GM08714 (cell line): Measurements from ENCODE around the gene ANKRD33.

Source experiments
- H3K4me3 ChIP-seq: fragments of 200-500 bp; sonication (Bioruptor generic); 2 replicates; pipeline ENCODE4 v1.5.1; 2014; ENCODE audit warnings: mild to moderate bottlenecking, low read length, inconsistent platforms
- ZNF274 ChIP-seq: IDR thresholded peaks from 2 replicates; pipeline ENCODE4 v1.6.1; 2012; ENCODE audit warnings: mild to moderate bottlenecking, low read depth, low read length

Gene ANKRD33, protein sequence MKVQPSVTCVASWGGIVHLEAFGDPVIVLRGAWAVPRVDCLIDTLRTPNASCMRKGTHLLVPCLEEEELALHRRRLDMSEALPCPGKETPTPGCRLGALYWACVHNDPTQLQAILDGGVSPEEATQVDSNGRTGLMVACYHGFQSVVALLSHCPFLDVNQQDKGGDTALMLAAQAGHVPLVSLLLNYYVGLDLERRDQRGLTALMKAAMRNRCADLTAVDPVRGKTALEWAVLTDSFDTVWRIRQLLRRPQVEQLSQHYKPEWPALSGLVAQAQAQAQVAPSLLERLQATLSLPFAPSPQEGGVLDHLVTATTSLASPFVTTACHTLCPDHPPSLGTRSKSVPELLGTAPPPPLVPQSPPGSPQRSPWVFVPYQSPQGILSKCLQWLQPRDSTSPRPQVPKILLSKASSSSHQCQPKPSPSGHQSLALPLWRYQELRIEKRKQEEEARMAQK

DNA sequence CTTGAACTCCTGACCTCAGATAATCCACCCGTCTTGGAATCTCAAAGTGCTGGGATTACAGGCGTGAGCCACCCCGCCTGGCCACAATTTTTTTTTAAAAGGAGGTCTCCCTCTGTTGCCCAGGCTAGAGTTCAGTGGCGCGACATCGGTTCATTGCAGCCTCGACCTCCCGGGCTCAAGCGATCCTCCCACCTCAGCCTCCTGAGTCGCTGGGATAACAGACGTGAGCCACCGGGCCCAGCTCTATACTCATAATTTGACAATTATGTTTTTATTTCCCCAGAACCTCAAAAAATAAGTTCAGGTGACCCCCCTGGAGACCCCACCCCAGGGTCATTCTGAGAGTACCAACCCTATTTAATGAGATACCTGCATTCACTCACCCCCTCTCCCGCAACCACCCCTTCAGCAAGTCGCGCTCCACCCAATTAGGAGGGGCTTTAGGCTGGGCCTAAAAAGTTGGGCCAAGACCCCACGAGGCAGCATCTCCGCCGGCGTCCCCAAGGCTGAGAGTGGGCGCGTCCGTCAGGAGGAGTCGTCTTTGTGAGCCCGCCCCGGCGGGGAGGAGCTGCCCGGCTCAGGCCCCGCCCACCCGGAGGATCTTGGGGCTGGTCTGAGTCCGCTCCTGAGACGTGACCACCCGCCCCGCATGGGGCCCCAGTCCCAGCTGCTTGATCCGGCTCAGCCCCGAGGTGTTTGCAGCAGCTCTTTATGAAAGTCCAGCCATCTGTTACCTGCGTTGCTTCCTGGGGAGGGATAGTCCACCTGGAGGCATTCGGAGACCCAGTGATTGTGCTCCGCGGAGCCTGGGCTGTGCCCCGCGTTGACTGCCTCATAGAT, at the start of gene ANKRD33:
TSS of gene ANKRD33 (plus strand) at position 628 of the 840 bp plus-strand sequence. CDS start at position 712, 84 bp downstream.
- TF ChIP-seq ZNF274, result no peak
- H3K4me3 ChIP-seq, result no peak within 1 kb of the TSS

DNA sequence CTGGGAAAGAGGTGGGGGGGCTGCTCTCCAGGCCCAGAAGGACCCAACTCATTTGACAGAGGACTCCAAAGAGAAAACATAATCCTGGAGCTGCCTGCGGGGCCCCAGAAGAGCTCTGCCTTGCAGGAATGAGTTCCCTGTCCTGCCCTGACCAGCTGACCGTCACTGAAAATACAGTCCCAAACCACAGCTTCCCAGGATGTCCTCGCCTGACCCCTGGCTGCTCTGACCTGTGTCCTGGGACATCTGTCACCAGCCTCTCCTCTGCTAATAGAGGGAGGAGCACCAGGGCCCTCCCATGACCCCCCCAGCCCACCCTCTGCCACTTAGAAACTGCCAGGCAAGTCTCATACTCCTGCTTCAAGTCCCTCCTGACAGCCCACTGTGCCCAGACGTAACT, 49.1 kb upstream of the ANKRD33 start:
- TF ChIP-seq ZNF274, result no peak
- H3K4me3 ChIP-seq, result no peak overlapping the region

DNA sequence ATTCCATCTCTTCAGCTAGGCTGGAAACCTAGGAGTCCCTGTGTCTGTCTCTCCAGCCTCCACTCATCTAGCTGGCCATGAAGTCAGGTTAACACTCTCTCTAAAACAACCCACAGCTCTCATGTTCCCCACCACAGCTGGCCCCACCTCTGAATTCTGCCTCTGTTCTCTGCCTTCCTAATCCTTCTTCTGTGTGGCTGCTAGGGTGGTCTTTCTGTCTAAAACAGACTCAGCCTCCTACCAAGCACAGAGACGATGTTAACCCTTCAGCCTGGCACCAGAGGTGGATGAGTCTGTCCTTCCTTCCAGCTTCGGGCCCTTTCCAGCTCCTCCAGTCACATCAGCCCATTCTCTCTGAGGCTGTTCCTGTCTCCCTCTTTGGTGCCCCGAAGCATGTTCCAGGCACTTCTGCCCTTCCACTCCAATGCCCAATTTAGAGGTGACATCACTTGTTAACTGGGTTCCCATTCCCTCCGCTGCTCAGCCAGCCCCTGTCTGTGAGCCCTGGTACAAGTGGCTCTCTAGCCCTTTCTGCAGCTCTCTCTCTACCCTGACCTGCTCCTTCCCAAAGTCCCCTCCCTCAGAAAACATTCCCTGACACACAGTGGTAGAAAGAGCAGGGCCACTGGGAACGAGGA, 48.5 kb upstream of the ANKRD33 start:
- no peak overlapping the region for H3K4me3 ChIP-seq
- TF ChIP-seq ZNF274, result no peak

DNA sequence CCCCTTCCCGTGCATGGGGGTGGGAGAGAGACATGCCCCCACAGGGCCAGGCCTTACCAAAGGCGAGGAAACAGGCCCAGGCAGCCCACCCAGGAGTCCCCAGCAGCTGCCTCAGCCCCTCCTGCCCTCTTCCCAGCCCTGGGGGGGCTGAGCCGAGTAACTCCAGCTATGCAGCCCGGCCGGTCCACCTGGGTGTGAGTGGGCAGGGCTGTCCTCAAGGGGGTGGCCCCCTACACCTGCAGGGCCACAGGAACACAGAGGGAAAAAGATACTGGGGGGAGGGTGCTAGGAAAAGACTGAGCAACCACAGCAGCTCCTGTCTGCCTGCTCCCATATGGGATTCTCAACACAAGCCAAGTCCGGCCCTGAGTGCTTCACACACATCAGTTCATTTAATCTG, 46.9 kb upstream of the ANKRD33 start:
- no peak for TF ChIP-seq ZNF274
- H3K4me3 ChIP-seq, result no peak overlapping the region

DNA sequence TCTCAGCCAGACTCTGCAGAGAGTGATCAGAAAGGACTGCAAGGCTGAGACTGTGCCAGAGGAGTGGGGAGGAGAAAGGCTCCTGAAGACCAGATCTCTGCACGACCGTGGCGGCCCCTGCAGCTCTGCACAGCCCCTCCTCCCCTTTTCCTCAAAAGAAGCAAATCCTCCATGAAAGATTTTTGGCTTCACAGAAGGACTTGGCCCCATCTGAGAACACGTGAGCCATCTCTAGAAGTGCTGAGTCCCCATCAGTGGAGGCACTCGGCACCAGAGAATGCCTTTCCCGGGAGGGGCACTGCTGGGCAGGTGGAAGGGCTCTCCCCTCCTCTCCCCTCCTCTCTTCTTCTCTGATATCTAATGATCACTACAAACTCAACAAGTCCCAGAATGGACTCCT, 46.2 kb upstream of the ANKRD33 start:
- H3K4me3 ChIP-seq, result no peak overlapping the region
- TF ChIP-seq ZNF274, result no peak

DNA sequence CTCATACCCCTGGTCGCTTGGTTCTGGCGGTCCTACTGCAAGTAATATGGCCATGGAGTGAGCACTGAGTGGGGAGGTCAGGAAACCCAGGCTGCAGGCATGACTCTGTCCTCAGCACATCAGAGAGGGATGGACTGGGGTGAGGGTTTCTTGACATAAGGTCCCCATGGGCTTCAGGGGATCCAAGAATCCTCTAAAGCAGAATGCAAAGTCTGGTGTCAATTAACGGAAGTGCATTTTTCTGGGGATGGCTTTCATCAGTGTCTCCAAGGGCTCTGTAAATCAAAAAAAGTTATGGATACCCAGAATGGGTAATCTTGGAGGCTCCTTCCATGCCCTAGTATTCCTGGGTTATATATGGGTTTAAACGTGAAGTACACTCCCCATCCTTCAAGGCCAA, 43.0 kb upstream of the ANKRD33 start:
- no peak overlapping the region for H3K4me3 ChIP-seq
- no peak for TF ChIP-seq ZNF274

DNA sequence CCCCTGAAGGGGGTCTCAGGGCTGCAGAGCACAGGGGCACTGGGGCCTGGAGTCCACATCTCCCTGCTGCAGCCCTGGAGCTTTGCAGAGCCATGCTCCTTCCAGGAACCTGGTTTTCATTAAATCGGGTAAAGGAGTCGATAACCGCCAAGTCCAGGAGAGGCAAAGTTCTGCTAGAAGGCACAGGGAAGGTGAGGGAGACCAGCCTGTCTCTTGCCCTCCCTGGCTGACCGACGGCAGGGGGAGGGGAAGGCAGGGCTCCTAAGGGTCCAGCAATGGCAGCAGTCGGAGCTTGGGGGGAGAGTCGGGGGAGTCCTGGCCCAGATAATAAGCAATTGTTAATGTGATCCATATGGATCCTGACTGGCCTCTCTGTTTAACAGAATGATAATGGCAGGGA, 42.4 kb upstream of the ANKRD33 start:
- no peak for TF ChIP-seq ZNF274
- no peak overlapping the region for H3K4me3 ChIP-seq

DNA sequence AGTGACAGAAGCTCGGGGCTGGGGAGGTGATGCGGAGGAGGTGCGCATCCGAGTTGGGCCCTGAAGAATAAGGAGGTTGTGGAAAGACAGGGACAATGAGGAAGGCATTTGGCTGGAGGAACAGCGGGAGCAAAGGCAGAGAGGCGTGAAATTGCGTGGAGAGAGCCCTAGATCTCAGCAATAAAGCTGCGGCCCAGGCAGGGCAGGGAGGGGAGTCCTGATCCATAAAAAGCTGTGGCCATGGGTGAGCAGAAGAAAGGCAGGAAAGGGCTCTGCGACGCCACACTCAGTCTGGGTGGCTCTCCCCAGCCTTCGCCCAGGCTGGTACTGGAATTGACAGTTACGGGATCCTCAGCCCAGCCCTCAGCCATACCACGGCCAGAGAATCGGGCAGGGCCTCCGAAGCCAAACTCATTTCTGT, 41.6 kb upstream of the ANKRD33 start:
- no peak for TF ChIP-seq ZNF274
- no peak overlapping the region for H3K4me3 ChIP-seq

DNA sequence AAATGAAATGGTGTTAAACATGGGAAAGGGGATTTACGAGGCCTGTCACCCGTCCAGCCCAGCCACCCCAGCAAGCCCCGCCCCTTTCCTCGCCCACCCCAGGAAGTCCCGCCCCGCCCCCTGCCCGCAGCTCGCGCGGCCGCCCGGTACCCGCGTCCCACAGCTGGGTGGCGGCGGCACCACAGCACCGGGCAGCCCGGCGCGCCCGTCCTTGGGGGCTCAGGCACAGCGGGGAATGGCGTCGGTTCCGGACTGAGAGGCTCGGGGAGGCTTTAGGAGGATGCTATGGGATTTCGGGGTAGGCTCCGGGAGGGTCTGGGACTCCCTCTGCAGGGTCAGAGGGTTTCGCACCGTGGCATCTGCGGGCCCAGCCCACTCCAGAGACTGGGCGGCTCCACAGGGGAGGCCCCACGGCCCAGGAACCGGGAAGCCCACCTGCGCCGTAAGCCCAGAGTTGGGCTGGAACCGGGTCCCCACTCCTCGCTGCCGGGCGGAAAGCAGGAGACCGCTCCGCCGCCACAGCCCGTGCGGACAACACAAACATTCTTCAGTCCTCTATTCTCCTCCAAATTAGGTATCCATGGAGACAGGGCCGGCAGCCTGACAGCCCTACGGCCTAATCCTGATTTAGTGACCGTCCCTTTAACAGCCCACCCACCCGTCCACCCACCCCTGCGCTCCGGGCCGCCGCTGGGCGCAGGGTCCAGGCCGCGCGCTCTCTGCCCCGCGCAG, 40.8 kb upstream of the ANKRD33 start:
- no peak for TF ChIP-seq ZNF274
- no peak overlapping the region for H3K4me3 ChIP-seq

DNA sequence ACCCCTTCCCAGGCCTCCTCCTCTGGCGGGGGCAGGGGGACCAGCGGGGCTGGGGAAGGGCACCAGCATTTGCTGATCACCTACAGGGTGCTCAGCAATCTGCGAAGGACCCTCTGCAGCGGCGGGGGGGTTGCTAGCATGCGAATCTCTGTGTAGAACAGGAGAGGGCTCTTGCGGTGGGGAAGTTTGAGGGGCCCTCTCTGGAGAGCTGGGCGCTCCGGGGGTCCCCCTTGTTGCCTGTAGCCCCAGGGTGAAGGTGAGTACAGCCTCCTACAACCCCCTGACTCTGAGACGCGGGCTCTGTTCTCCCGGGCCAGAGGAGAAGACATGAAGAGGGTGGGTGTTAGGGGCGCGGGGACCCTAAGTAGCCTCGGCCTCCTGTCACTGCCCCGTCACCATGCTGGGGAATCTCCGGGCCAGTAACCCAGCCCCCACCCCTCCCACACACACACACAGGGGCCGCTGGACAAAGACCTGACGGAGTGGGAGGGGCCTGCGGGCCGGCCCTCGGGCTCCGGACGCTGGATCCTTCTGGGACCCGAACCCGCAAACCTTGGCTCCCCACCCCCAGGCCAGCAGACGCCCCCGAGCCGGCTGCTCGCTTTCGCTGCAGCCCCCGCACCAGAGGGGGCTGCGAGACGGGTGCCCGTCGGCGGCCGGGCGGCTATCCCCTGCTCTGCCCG, 40.1 kb upstream of the ANKRD33 start:
- no peak overlapping the region for H3K4me3 ChIP-seq

DNA sequence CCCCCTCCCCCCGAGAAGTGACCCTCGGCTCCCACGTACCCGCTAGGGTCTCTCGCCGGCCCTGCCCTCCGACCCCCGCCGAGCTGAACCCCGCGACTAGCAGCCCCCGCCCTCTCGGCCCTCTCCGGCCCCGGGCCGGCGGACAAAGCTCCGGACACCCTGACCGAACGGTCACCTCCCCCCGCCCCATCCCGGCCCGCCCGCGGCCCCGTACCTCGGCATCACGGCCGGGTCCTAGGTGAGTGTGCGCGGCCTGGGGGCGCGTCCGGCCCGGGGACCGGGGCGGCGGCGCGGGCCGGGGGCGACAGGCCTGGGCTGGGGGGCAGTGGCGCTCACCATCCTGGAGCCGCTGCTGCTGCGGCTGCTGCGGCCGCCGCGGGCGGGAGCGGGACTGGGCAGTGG, 39.6 kb upstream of the ANKRD33 start, which contains the start of gene FIGNL2:
TSS of gene FIGNL2 (minus strand) at position 393 of the 402 bp plus-strand sequence. CDS start 26,305 bp downstream, outside the sequence.
- H3K4me3 ChIP-seq, result no peak within 1 kb of the TSS
- no peak for TF ChIP-seq ZNF274

More for the DNA sequence above, 40.1 kb upstream of the ANKRD33 start:
- no peak for TF ChIP-seq ZNF274

DNA sequence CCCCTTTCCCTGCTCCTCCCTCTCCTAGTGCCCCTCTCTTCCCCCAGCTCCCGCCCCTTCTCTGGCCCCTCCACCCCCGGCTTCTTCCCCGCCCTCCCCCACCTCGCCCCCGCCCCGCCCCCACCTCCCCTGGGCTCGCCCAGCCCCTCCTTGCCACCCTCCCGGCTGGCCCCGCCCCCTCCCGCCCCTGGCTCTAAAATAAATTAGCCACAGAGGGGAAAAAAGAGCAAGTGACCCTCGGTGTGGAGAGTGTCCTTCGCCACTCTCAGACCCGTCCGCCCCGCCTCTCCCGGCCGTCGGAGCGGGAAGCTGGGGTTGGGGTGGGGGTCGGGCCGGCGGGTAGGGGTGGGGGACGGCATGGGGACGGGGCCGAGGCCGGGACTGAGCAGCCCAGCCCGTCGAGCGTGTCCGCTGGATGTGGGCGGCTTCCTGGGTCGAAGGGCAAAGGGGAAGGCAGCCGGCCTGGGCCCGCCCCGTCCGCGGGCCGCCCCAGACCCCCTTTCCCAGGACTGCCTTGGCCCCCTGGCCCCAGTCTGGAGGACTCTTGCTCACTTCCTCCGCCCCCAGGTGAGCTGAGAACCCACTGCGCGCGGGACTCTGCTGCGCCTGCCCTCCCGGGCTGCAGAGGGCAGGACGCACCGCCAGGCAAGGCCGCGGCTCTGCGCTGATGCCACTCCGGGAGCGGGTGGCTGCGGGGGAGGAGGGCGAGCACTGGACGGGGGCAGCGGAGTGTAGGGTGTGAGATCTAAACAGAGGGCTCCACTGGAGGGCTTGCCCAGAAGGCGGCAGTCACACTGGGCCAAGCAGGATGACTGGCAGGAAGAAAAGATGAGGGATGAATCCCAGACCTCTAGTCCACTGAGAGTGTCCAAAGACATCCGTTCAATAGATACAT, 38.8 kb upstream of the ANKRD33 start:
- no peak overlapping the region for H3K4me3 ChIP-seq

More for the DNA sequence above, 38.8 kb upstream of the ANKRD33 start:
- no peak for TF ChIP-seq ZNF274
